Loucy (cell line): ENCODE measurements around the gene ZNF76.
A peak's percentile ranks its signal among the peaks of the same experiment; 100 is the strongest.

Experiments
- H2AFZ ChIP-seq: fragments of 200-600 bp; sonication (generic); 2 replicates; pipeline ENCODE4 v1.6.0; 2016; ENCODE audit warnings: antibody characterized with exemption, mild to moderate bottlenecking, low read length, moderate library complexity
- H3F3A ChIP-seq: fragments of 200-600 bp; 2 replicates; pipeline ENCODE4 v1.6.0; 2016; ENCODE audit warnings: antibody characterized with exemption, low read depth, mild to moderate bottlenecking
- H3K27me3 ChIP-seq: fragments of 200-600 bp; sonication (generic); 2 replicates; pipeline ENCODE4 v1.6.1; 2014; ENCODE audit warnings: low read length, mild to moderate bottlenecking; ENCODE audit not compliant: insufficient read depth, poor library complexity, severe bottlenecking
- H3K36me3 ChIP-seq: fragments of 200-600 bp; sonication (generic); 2 replicates; pipeline ENCODE4 v1.6.1; 2016; ENCODE audit warnings: low read length; ENCODE audit not compliant: insufficient read depth
- H3K4me1 ChIP-seq: fragments of 200-600 bp; sonication (generic); 2 replicates; pipeline ENCODE4 v1.5.1; 2014; ENCODE audit warnings: low read length, mild to moderate bottlenecking; ENCODE audit not compliant: insufficient read depth, poor library complexity, severe bottlenecking
- H3K4me2 ChIP-seq: fragments of 200-600 bp; sonication (generic); 2 replicates; pipeline ENCODE4 v1.6.0; 2014; ENCODE audit warnings: antibody characterized with exemption, low read length, low read depth, mild to moderate bottlenecking; ENCODE audit not compliant: poor library complexity, severe bottlenecking
- H3K4me3 ChIP-seq: fragments of 200-600 bp; sonication (generic); 2 replicates; pipeline ENCODE4 v1.5.1; 2014; ENCODE audit warnings: low read length, mild to moderate bottlenecking, mixed read lengths; ENCODE audit not compliant: poor library complexity, severe bottlenecking
- H3K79me2 ChIP-seq: fragments of 200-600 bp; sonication (generic); 2 replicates; pipeline ENCODE4 v1.6.1; 2014; ENCODE audit warnings: low read length; ENCODE audit not compliant: insufficient read depth
- H3K9ac ChIP-seq: fragments of 200-600 bp; sonication (generic); 2 replicates; pipeline ENCODE4 v1.6.0; 2014; ENCODE audit warnings: mild to moderate bottlenecking, low read depth, low read length, moderate library complexity; ENCODE audit not compliant: poor library complexity, severe bottlenecking
- H3K9me2 ChIP-seq: fragments of 200-600 bp; sonication (generic); replicated peaks from 2 replicates; pipeline ENCODE4 v1.6.1; 2016; ENCODE audit warnings: low read depth, low read length, mixed read lengths
- H3K9me3 ChIP-seq: fragments of 200-600 bp; sonication (generic); 2 replicates; pipeline ENCODE4 v1.6.1; 2014; ENCODE audit warnings: mild to moderate bottlenecking, antibody characterized with exemption, low read length, low read depth; ENCODE audit not compliant: insufficient read depth
- H4K20me1 ChIP-seq: fragments of 200-600 bp; sonication (generic); 2 replicates; pipeline ENCODE4 v1.6.0; 2014; ENCODE audit warnings: antibody characterized with exemption, low read length, mild to moderate bottlenecking; ENCODE audit not compliant: insufficient read depth, poor library complexity, severe bottlenecking
- CTCF ChIP-seq: fragments of 200-600 bp; sonication (generic); conservative IDR thresholded peaks from 2 replicates; pipeline ENCODE4 v1.5.1; 2014; ENCODE audit warnings: mild to moderate bottlenecking, antibody characterized with exemption, low read length
- EZH2phosphoT487 ChIP-seq: fragments of 200-600 bp; IDR thresholded peaks from 2 replicates; pipeline ENCODE4 v1.6.1; 2018; ENCODE audit warnings: antibody characterized with exemption, mild to moderate bottlenecking, moderate library complexity, borderline replicate concordance

The ZNF76 gene

GRCh38 chr6:35312076-35312800, 52.7 kb downstream of the ZNF76 start:
- no peaks in the 10 kb centered on the region for H3K9me3 ChIP-seq
- H3K9me2 ChIP-seq = no peaks in the 10 kb centered on the region
- H3K4me3 ChIP-seq = peak overlapping the region; percentile 68
- H3F3A ChIP-seq = no peaks in the 10 kb centered on the region
- peak overlapping the region; percentile 74 for H3K9ac ChIP-seq
- peaks cover 57% of the 10 kb centered on the region for H3K4me1 ChIP-seq
- H4K20me1 ChIP-seq = no peaks in the 10 kb centered on the region
- peaks cover 71% of the 10 kb centered on the region for H3K79me2 ChIP-seq
- peak overlapping the region; percentile 82 for H3K4me2 ChIP-seq
- TF ChIP-seq EZH2phosphoT487 (no peak), CTCF (0 out of 2 replicates have a peak, but pooled peaks have one; percentile 16)
- H2AFZ ChIP-seq = no peak overlapping the region
- H3K36me3 ChIP-seq = peaks cover 10% of the 10 kb centered on the region; the same call in 1 of the 2 replicates
- no peaks in the 10 kb centered on the region for H3K27me3 ChIP-seq

DNA sequence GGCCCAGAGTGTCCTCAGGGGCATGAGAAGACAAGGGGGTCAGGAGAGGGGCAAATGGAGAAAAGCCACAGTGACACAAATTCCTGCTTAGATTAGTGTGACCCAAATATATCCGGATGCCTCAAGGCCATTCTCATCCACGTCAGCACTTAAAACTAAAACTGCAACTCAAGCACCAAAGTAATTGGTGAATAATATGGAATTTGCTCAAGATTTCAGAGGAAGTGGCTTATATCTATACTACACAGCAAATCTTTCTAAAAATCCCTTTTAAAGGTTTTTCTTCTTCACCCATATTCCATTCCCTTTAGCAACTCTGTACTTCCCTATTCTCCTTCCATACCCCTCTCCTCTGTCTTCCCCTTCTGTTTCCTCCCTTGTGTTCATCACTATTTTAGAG, 53.3 kb downstream of the ZNF76 start:
- Histone ChIP-seq H4K20me1 (no peaks in the 10 kb centered on the region), H3K79me2 (peaks cover 71% of the 10 kb centered on the region), H3K36me3 (peaks cover 15% of the 10 kb centered on the region; the same call in 1 of the 2 replicates), H3K4me1 (peaks cover 56% of the 10 kb centered on the region), H3K27me3 (no peaks in the 10 kb centered on the region), H3K9ac (peak overlapping the region; percentile 74), H3K4me2 (peak overlapping the region; percentile 82), H2AFZ (no peak overlapping the region), H3K9me3 (no peaks in the 10 kb centered on the region), H3K4me3 (peak overlapping the region; percentile 68), H3F3A (no peaks in the 10 kb centered on the region), H3K9me2 (no peaks in the 10 kb centered on the region)
- no peak for TF ChIP-seq CTCF
- TF ChIP-seq EZH2phosphoT487 = no peak

DNA sequence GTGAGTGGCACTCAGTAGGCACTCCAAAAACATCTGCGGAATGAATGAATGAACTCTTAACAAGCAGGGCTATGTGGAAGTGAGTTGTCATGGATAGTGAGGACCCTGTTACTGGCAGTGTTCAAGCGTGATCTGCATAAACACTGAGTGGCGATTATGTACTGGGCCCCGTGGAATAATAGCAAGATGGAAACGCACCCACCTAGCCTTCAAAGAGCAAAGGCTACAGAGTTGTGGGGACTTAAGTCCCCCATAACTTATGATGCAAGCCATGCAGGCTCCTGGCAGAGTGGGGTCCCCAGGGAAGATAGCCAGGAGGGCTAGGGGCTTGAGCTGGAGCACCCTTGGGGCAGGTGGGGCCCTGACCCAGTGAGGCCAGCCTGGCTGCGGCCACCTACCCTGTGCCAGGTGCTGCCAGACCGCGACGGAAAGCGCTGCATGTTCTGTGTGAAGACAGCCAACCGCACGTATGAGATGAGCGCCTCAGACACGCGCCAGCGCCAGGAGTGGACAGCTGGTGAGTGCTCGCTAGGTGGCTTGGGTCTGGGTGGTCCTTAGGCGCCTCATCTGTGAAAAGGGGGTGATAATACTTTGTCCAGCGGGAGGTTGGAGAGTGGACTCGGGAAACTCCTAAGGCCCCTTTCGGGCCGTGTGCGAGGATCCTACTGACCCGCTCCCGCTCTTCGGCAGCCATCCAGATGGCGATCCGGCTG, 58.1 kb downstream of the ZNF76 start:
- Histone ChIP-seq H2AFZ (no peak overlapping the region), H3K4me1 (peaks cover 18% of the 10 kb centered on the region), H3K9me2 (no peaks in the 10 kb centered on the region), H3K79me2 (peaks cover 35% of the 10 kb centered on the region), H3K9ac (no peak overlapping the region), H4K20me1 (no peaks in the 10 kb centered on the region), H3K4me2 (no peak overlapping the region), H3K36me3 (peaks cover 61% of the 10 kb centered on the region; the same call in 1 of the 2 replicates), H3F3A (no peaks in the 10 kb centered on the region), H3K27me3 (no peaks in the 10 kb centered on the region), H3K4me3 (no peak overlapping the region), H3K9me3 (no peaks in the 10 kb centered on the region)
- no peak for TF ChIP-seq CTCF
- no peak for TF ChIP-seq EZH2phosphoT487
